GM10248 (cell line): ENCODE data around the gene WDR27.

Experiments
- CTCF ChIA-PET: fragments of 300-600 bp; sonication (Branson Sonifier 250); formaldehyde crosslinking; extraction: SDS; loops from one replicate; lab custom pipeline; 2021; ENCODE audit warnings: antibody characterized with exemption; lab: Yijun Ruan, JAX
- POLR2A ChIA-PET: fragments of 350-650 bp; sonication (Branson Sonifier 250); formaldehyde crosslinking; extraction: SDS; loops from one replicate; lab custom pipeline; 2020; ENCODE audit warnings: antibody characterized with exemption; lab: Yijun Ruan, JAX
- DNase-seq: peaks from one replicate; pipeline ENCODE4 v3.0.0; 2012; ENCODE audit errors: extremely low spot score
- TF ChIP-seq, protein P1 (sequence below): IDR thresholded peaks from 2 replicates; pipeline ENCODE4 v1.5.1; 2012; ENCODE audit warnings: mild to moderate bottlenecking, low read depth; ENCODE audit errors: extremely low read depth, missing control alignments, control extremely low read depth

Gene WDR27

DNA sequence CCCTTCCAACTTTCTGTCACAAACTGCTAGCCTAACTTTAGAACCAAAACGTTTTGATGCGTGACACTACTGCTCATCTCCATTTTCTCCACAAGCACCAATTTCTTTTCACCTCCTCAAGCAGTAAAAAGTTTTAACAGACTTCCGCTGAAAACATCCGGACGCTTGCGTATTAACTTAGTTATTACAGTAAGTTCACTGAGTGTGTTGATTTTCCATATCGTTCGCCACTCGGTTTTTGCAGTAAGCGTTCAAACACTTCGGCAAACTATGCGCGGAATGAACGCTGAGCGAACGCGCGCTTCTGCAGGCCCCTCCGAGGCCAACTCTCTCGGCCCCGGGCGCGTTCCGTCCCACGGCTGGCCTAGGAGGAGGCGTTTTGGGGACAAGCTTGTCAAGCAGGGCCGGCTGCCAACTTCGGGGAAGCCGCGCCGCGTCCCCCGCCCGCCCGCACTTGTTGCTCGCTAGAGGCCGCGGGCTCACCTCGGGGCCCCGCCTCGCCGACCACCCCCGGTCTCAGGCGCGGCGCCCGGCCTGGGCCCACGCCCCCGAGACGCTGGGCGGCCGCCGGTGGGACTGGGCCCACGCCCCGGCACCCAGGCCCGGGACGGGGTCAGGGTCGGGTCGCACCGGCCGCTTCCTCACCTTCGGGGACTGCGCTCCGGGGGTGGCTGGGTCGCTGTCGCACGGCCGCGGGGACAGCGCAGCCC lies 21.5 kb upstream of the WDR27 start:
- TF ChIP-seq, protein P1, sequence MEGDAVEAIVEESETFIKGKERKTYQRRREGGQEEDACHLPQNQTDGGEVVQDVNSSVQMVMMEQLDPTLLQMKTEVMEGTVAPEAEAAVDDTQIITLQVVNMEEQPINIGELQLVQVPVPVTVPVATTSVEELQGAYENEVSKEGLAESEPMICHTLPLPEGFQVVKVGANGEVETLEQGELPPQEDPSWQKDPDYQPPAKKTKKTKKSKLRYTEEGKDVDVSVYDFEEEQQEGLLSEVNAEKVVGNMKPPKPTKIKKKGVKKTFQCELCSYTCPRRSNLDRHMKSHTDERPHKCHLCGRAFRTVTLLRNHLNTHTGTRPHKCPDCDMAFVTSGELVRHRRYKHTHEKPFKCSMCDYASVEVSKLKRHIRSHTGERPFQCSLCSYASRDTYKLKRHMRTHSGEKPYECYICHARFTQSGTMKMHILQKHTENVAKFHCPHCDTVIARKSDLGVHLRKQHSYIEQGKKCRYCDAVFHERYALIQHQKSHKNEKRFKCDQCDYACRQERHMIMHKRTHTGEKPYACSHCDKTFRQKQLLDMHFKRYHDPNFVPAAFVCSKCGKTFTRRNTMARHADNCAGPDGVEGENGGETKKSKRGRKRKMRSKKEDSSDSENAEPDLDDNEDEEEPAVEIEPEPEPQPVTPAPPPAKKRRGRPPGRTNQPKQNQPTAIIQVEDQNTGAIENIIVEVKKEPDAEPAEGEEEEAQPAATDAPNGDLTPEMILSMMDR: no peak
- ChIA-PET POLR2A (no interaction called here), CTCF (interaction anchor here (2.1 kb wide), 1 partner anchor 19 kb away, joined by 15 read pairs; no protein-coding TSS in a partner anchor)
- DNase-seq: peak; percentile 71

DNA sequence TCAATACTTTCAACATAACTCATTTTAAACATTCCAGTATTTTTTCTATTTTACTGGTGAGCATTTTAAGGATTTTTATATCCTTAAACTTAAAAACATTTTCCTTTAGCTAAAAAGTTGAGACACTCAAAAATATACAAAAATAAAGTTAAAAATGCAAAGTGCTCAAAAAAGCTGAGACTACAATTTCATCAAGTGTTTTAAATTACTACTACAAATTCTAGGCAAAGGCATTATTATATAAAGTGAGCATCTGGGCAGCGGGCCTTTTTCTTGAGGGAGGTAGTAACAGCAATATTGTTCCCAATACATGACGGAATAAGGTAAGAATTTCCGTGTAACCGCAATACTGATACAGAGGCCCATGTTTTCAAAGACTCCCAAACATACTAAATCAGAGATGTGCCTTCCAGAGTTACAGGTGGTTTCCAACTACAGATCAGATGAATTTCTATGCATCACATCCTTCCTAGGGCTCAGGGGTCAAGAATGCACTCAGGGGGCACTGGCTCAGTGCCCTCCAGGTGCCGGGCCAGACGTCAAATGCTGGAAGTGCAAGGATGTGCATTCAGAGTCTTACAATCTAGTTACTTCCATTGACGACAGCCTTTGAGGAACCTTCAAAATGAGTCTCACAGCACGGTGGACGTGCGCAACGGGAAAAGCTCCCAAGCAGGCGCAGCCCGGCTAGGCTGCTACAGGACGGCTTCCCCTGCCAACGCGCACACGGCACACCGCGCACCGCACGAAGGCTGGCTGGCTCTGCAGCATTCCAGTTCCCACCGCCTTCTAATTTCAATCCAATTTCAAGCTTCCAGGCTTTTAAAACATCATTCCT lies 20.8 kb upstream of the WDR27 start:
- TF ChIP-seq, protein P1: no peak
- POLR2A ChIA-PET: interaction anchor here (1.0 kb wide), 1 partner anchor 21 kb away, joined by 5 read pairs; the partner anchor contains the start of genes C6orf120 and WDR27
- peak; percentile 28 for DNase-seq
- CTCF ChIA-PET: interaction anchor here (1.6 to 2.1 kb wide), 3 partner anchors 14 to 21 kb away, joined by 5 to 15 read pairs (median 9); partner anchors contain the start of genes C6orf120 and WDR27

DNA sequence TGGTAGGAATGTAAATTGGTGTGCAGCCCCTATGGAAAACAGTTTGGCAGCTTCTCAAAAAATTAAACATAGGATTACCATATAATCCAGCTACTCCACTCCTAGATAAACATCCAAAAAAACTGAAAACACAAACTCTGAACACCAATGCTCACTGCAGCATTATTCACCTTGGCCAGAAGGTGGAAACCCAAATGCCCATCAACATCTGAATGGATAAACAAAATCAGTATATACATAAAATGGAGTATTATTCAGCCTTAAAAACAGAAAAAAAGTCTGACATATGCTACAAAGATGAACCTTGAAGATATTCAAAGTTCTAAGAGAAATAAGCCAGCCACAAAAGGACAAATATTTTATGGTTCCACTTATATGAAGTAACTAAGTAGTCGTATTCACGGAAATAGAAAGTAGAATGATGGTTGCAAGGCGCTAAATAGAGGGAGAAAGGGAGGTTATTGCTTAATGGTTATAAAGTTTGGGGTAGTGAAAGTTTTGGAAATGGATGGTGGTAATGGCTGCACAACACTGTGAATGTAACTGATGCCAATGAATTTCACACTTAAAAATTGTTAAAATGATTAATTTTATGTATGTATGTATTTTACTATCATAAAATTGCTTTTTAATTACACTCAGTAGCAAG lies 18.5 kb upstream of the WDR27 start:
- ChIA-PET POLR2A (no interaction called here), CTCF (interaction anchor here (1.6 to 1.8 kb wide), 2 partner anchors 11 to 17 kb away, joined by 4 to 6 read pairs; no protein-coding TSS in a partner anchor)
- TF ChIP-seq, protein P1: no peak
- no peak for DNase-seq

DNA sequence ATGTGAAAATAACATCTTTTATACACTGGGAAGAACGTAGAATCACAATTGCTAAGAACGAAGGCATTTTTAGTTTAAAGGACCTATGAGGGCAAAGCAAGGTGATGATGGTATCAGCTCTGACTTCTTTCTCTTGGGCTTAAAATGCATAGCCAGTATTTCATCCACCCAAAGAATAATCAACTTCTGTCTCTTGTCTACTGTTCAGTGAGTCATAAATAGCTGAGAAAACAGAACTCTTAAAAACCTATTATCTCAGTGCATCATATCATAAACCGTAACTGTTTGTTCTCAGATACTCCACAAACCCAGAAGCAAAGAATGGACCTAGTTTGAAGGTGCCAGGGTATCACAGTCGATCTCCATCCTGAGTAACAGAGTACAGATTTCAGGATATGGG lies 17.3 kb upstream of the WDR27 start:
- ChIA-PET CTCF (interaction anchor here (1.4 to 1.6 kb wide), 2 partner anchors 10 to 35 kb away, joined by 3 to 6 read pairs; no protein-coding TSS in a partner anchor), POLR2A (no interaction called here)
- TF ChIP-seq, protein P1: no peak
- DNase-seq: no peak

DNA sequence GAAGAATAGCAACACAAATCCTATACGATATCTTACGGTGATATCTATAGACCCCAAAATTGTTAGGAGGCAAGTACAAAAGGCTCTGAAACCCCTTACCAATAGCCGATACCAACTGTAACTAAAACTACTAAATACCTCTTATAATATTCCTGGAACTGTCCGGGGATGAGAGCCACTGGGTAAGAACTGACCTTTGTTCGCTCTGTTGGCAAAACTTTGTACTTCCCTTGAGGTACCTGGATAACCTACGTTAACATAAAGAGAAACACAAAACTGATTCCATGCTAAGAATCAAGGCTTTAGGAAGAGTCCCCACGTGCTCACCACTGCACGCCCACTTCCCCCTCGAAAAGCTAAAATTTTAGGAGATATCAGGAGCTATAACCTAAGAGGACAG lies 12.8 kb upstream of the WDR27 start:
- TF ChIP-seq, protein P1: no peak
- no peak for DNase-seq
- POLR2A ChIA-PET: no interaction called here
- CTCF ChIA-PET: interaction anchor here (1.5 to 2.3 kb wide), 3 partner anchors 10 to 29 kb away, joined by 5 to 9 read pairs (median 5); no protein-coding TSS in a partner anchor

DNA sequence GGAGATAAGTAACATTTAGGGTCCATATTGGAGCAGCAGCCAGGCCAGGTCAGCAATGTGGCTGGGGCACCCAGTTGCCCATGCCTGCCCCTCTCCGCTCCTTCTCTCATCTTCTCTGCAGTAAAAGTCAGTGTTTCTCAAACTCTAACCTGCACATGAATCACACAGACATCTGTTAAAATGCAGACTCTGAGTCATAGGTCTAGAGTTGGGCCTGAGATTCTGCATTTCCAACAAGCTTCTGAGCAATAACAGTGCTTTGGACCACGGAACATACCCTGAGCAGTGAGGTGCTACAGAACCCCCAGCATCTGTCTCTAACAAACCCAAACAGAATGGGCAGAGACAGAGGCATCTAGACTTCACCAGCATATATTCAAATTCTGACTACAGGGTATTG lies 12.3 kb upstream of the WDR27 start:
- DNase-seq: no peak
- TF ChIP-seq, protein P1: no peak
- POLR2A ChIA-PET: no interaction called here
- CTCF ChIA-PET: interaction anchor here (2.3 kb wide), 1 partner anchor 9 kb away, joined by 9 read pairs; no protein-coding TSS in a partner anchor
